ENCODE data around the gene DCAF8.

Gene DCAF8

DNA sequence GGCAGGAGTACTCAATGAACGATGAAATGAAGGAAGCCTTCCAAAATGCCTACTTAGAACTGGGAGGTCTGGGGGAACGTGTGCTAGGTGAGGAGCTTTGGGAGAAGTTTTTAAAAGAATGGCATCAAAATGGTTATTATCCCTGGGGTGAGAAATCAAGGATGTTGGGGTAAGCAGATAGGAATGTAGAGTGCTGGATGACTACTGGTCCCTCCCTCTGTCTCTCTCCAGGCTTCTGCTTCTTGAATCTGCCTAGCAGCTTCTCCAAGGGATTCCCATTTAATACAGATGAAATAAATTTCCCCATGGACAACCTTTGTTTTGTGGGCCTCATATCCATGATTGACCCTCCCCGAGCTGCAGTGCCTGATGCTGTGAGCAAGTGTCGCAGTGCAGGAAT lies 91.0 kb downstream of the DCAF8 start:
- DNase-seq (ENCODE audit: low read depth in 2 of 2) = no peak

DNA sequence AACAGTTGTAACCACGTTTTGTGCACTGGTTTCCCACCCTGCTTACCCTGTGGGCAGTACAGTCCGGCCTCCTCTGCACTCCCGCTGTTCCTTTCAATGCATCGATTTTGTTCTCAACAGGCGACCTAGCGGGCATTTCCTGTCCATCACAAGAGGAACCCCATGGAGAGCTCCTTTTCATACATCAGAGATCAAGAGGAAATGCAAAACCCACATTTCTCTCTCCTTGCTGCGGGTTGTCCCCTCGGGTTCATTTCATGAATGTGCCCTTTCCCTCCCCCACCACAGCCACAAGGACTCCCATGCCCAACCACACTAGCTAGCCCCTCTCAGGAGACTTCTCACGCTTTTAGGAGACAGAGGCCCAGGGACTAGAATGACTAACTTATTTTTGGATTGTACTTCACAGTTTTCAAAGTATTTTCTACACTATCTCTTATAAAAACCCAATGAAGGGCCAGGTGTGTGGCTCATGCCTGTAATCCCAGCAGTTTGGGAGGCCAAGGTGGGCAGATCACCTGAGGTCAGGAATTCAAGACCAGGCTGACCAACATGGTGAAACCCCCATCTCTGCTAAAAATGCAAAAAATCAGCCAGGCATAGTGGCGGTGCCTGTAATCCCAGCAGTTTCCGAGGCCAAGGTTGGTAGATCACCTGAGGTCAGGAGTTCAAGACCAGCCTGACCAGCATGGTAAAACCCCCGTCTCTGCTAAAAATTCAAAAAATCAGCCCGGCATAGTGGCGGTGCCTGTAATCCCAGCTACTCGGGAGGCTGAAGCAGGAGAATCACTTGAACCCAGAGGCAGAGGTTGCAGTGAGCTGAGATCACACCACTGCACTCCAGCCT lies 92.6 kb downstream of the DCAF8 start:
- DNase-seq (ENCODE audit: low read depth in 2 of 2) = peak; percentile 28 to 50

DNA sequence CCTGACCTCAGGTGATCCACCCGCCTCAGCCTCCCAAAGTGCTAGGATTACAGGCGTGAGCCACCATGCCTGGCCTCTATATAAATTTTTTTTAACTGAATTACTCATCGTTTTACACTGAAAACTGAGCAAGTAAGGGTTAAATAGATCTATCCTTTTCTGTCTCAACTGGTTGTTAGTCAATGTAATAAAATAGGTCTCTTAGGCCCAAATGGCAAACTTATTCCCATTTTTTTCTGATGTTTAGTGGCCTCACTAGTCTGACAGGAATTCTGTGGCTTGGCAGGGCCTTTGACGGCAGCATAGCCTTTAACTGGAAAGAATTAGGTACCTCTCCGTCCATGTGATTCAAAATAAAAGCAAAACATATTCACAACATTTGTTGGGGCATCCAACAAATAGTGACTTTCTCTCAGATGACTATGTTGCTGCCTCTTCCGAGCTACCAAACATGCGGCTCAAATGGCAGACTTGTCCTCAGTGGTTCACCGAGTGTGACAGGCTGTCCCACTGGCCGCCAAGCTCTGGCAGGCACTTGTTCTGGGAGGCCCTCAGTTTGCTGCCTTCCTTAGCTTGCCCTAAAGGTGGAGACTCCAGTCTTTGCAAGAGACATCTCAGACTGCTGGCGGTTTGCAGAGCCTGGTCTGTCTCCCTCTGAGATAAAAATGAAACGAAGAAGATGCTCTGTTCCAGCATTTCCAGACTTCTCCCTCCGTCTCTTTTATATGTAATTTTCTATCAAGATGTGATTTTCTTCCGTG lies 93.6 kb downstream of the DCAF8 start:
- no peak for DNase-seq (ENCODE audit: low read depth in 2 of 2)

DNA sequence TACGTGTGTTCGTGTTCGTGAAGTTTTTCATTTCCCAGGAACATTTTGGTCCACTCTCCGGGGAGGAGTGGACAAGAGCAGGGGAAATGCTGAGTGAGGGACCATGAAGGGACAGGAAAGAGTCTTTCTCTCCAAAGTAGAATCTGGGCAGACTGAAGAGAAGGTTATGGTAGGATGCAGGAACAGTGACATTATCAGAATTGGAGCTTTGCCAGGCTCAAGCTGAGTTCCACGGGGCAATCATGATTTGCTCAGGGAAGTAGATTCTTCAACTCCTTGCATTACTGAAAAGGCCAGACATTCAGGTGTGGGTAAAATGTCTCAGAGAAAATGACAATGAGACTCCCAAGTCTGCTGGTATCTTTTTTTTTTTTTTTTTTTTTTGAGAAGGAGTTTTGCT lies 94.3 kb downstream of the DCAF8 start:
- no peak for DNase-seq (ENCODE audit: low read depth in 2 of 2)

DNA sequence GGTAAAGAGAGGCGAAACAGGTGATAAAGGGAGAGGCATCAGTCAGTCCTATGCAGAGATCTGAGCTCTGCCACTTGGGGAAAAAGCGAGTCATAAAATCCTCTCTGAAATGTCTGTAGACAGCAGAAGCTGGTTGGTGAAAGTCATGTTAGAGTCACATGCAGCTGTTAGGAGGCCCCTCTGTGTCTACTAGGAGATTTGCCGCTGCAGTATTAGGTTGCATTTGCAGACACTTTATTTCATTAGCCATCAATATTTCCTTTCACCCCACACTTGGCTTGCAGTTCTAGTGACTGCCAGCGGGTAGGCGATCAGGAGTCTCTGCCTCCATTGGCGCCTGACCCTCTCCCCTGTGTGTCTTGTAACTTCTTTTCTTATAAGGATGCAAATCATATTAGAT lies 94.8 kb downstream of the DCAF8 start:
- DNase-seq (ENCODE audit: low read depth in 2 of 2) = no peak

DNA sequence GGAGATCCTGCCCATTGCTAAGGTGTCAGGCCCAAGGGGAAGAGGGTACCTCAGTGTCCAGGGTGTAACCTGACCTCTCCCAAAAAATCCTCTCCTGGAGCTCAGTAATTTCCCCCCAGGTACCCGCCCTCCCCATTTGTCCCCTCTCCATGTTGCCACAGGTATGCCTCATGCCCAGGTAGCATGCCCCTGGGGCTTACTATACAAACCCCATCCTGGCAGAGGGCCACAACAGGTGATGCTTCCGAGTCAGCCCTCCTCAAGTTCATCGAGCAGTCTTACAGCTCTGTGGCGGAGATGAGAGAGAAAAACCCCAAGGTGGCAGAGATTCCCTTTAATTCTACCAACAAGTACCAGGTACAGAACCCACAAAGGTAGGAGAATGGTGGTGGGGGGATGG lies 95.3 kb downstream of the DCAF8 start:
- DNase-seq (ENCODE audit: low read depth in 2 of 2) = no peak

DNA sequence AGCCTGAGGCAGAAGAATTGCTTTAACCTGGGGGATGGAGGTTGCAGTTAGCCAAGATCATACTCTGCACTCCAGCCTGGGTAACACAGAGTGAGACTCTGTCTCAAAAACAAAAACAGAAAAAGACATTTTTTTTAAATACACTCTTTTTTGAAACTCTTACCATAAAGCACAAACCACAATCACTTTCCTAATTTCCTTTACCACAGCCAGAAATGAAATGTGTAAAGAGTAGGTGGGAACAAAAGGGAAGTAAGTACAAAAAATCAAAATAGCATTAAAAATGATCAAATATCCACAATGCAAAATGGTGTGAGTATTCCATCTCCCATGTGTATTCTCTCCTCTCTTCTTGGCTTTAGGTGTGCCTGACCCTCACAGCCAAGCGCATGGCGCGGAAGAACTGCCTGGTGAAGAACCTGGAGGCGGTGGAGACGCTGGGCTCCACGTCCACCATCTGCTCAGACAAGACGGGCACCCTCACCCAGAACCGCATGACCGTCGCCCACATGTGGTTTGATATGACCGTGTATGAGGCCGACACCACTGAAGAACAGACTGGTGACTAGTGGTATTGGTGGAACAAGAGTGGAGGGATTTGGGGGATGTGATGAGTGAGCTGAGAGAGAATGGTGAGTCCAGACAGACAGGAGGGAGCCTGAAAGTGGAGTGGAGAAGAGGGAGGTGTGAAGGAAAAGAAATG lies 96.0 kb downstream of the DCAF8 start:
- DNase-seq (ENCODE audit: low read depth in 2 of 2) = no peak

Data from stimulated activated CD8-positive, alpha-beta memory T cell treated with anti-CD3 and anti-CD28 coated beads, Interleukin-15, amount 100 ng/mL, for 48 hours (primary cell).